Thyroid gland (tissue), 4 donors: Measurements from ENCODE around the gene ZKSCAN1. TPM values are rescaled to one million over a fixed set of nuclear protein-coding genes. Genes with fewer than 3 reads are reported as not detected.
"Not testable (repeated sequence)": the region's sequence is repeated elsewhere in the genome, so short reads cannot be mapped to it uniquely, and the experiment has no call there.

ENCODE experiments used
- DNase-seq, 2 donors: peaks; one replicate each; pipeline ENCODE4 v3.0.0-alpha.2; 2019
- H3K27ac ChIP-seq, 3 donors: fragments of 200-600 bp; sonication (generic); 1 replicate in 2 of 3; 2 replicates in 1 of 3; pipeline ENCODE4 v1.5.1; 2016 to 2019; ENCODE audit warnings: mild to moderate bottlenecking in 1 of 3, moderate library complexity in 1 of 3
- H3K27me3 ChIP-seq: fragments of 200-600 bp; sonication (generic); one replicate; pipeline ENCODE4 v1.5.1; 2019
- H3K36me3 ChIP-seq, 2 donors: fragments of 200-600 bp; sonication (generic); one replicate each; pipeline ENCODE4 v1.5.1; 2016 to 2019
- H3K4me1 ChIP-seq, 2 donors: fragments of 200-600 bp; sonication (generic); one replicate each; pipeline ENCODE4 v1.5.1; 2017 to 2019
- H3K4me3 ChIP-seq, 3 donors: fragments of 200-600 bp; sonication (generic); replicated peaks in 1 of 3; 1 replicate in 2 of 3; 2 replicates in 1 of 3; pipeline ENCODE4 v1.5.1; 2016; ENCODE audit warnings: mild to moderate bottlenecking in 1 of 3
- H3K9me3 ChIP-seq: fragments of 200-600 bp; sonication (generic); one replicate; pipeline ENCODE4 v1.5.1; 2017
- CTCF ChIP-seq, 6 experiments: fragments of 200-600 bp in 3 of 6; fragments of 450-650 bp in 3 of 6; sonication (generic) in 3 of 6; IDR thresholded peaks; one replicate each; pipeline ENCODE4 v1.5.1; 2016 to 2019; ENCODE audit warnings: antibody characterized with exemption in 6 of 6, mild to moderate bottlenecking in 2 of 6, inconsistent platforms in 1 of 6, moderate library complexity in 1 of 6
- POLR2A ChIP-seq, 2 donors: fragments of 450-650 bp; IDR thresholded peaks; one replicate each; pipeline ENCODE4 v1.6.1; 2017; ENCODE audit warnings: antibody characterized with exemption in 2 of 2, mild to moderate bottlenecking in 2 of 2, moderate library complexity in 1 of 2
- WGBS, 2 donors: methylation state at CpG; one replicate each; pipeline ENCODE4 v1.1.5; 2017; 5-methylcytosine and 5-hydroxymethylcytosine counted together
- intact Hi-C: fragments of 100-400 bp; cut with DNase I; formaldehyde crosslinking; loops from one replicate; pipeline ENCODE4 v1.15.1; 2023
- total RNA-seq, 4 donors: library from RNA; depleted of rRNA; stranded (reverse); fragments of >200 nt; gene quantifications; one replicate each; pipeline ENCODE4 v1.2.3, GENCODE V29; 2016

The ZKSCAN1 gene
- total RNA-seq, 4 donors from 2014 or later, result 34.0 to 41.4 (median 35.3) TPM

GRCh38 chr7:99987846-99988245 lies 27.6 kb upstream of the ZKSCAN1 start:
- Histone ChIP-seq H3K9me3 (no peaks in the 10 kb centered on the region), H3K36me3 (no peaks in the 10 kb centered on the region), H3K27me3 (no peaks in the 10 kb centered on the region), H3K4me1 (no peaks in the 10 kb centered on the region), H3K4me3 (no peak overlapping the region), H3K27ac (no peak overlapping the region)
- 66 to 72% methylated on average over 5 of the region's 5 CpGs for WGBS, 2 donors
- intact Hi-C loops, result no loop called here
- no peak for TF ChIP-seq CTCF (IDR thresholded peaks at IDR 0.05)
- no peak for TF ChIP-seq POLR2A (IDR thresholded peaks at IDR 0.05)
- no peak for DNase-seq

- 23 to 26% methylated on average over 14 of the region's 14 CpGs for WGBS, 2 donors
- no peak overlapping the region for H3K4me3 ChIP-seq
- H3K9me3 ChIP-seq, result no peaks in the 10 kb centered on the region
- TF ChIP-seq CTCF (IDR thresholded peaks at IDR 0.05), result no peak
- TF ChIP-seq POLR2A (IDR thresholded peaks at IDR 0.05), result no peak
- H3K27ac ChIP-seq, result no peak overlapping the region
- H3K4me1 ChIP-seq, result peaks cover 0 to 5% of the 10 kb centered on the region in 2 donors
- no peaks in the 10 kb centered on the region for H3K27me3 ChIP-seq
- no peak for DNase-seq
- intact Hi-C loops, result loop anchor here (5.0 kb wide), 1 partner anchor 92 kb away; the partner anchor contains the start of gene ZNF3
- H3K36me3 ChIP-seq, result no peaks in the 10 kb centered on the region
Measured at GRCh38 chr7:99990460-99990852, 24.9 kb upstream of the ZKSCAN1 start.

- H3K27me3 ChIP-seq, H3K27ac ChIP-seq, DNase-seq, H3K36me3 ChIP-seq, H3K9me3 ChIP-seq, H3K4me3 ChIP-seq, H3K4me1 ChIP-seq: not testable (repeated sequence)
- WGBS, 2 donors, result 62 to 72% methylated on average over 6 of the region's 6 CpGs
- intact Hi-C loops, result loop anchor here (5.0 kb wide), 1 partner anchor 91 kb away; the partner anchor contains the start of gene ZNF3
Measured at GRCh38 chr7:99991543-99991942, 23.9 kb upstream of the ZKSCAN1 start.

- Histone ChIP-seq H3K9me3 (no peaks in the 10 kb centered on the region), H3K4me3 (no peak overlapping the region), H3K4me1 (peaks cover 6 to 9% of the 10 kb centered on the region in 2 donors), H3K36me3 (no peaks in the 10 kb centered on the region), H3K27ac (no peak overlapping the region), H3K27me3 (no peaks in the 10 kb centered on the region)
- no peak for DNase-seq
- intact Hi-C loops, result loop anchor here (5.0 kb wide), 1 partner anchor 90 kb away; the partner anchor contains the start of gene ZNF3
- TF ChIP-seq CTCF (IDR thresholded peaks at IDR 0.05) (no peak), POLR2A (IDR thresholded peaks at IDR 0.05) (no peak)
- 64 to 78% methylated on average over 14 to 21 of the region's 21 CpGs for WGBS, 2 donors
Measured at GRCh38 chr7:99992330-99993038, 22.9 kb upstream of the ZKSCAN1 start.

GRCh38 chr7:99994819-99995218 lies 20.6 kb upstream of the ZKSCAN1 start:
- intact Hi-C loops, result loop anchor here (5.0 kb wide), 1 partner anchor 87 kb away; the partner anchor contains the start of gene ZNF3
- DNase-seq, result no peak
- H3K9me3 ChIP-seq, result no peaks in the 10 kb centered on the region
- H3K4me3 ChIP-seq, result no peak overlapping the region
- no peak overlapping the region for H3K27ac ChIP-seq
- H3K27me3 ChIP-seq, result no peaks in the 10 kb centered on the region
- TF ChIP-seq POLR2A (IDR thresholded peaks at IDR 0.05) (no peak), CTCF (IDR thresholded peaks at IDR 0.05) (no peak)
- no peaks in the 10 kb centered on the region for H3K36me3 ChIP-seq
- WGBS, 2 donors, result 75 to 85% methylated on average over 8 of the region's 8 CpGs
- peaks cover 12 to 15% of the 10 kb centered on the region in 2 donors for H3K4me1 ChIP-seq
